Fibroblast of the aortic adventitia (primary cell): ENCODE results near the gene SLC6A5. TPM values are rescaled to one million over a fixed set of nuclear protein-coding genes. Genes with fewer than 3 reads are reported as not detected.

ENCODE experiments used
- DNase-seq: peaks from one replicate; pipeline ENCODE4 v3.0.0-alpha.2; 2010; ENCODE audit warnings: low read depth
- H3K4me3 ChIP-seq: 2 replicates; pipeline ENCODE4 v1.5.1; 2011; ENCODE audit warnings: low read depth, mild to moderate bottlenecking, control low read depth, low read length, moderate library complexity
- total RNA-seq: library from RNA; depleted of rRNA; stranded (reverse); fragments of >200 nt; gene quantifications from 2 replicates; pipeline ENCODE4 v1.2.3, GENCODE V29; 2012; ENCODE audit warnings: low replicate concordance
- TF ChIP-seq, protein P1 (sequence below): IDR thresholded peaks from 2 replicates; pipeline ENCODE4 v1.5.1; 2011; ENCODE audit warnings: mild to moderate bottlenecking, low read length, control low read depth, inconsistent platforms; ENCODE audit not compliant: insufficient read depth

Gene SLC6A5
- total RNA-seq, 1 donor = not detected

DNA sequence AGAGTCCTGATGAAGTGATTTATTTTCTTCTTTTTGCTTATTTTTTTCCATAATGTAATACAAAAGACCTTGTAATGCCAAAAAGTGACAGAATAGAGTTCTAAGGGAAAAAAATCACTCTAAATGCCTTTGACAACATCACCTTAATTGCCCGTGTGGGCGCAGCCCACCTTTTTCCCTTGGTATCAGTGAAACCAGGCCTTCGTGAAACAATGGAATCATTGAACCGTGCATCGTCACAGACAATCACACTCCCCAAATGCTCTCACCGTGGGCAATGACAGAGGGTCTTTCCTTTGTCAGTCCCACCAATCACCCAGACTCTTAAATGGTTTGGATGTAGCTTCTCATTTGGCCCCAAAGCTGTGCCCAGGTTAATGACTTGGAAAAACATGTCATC, 9.6 kb upstream of the SLC6A5 start:
- DNase-seq = no peak
- TF ChIP-seq, protein P1, sequence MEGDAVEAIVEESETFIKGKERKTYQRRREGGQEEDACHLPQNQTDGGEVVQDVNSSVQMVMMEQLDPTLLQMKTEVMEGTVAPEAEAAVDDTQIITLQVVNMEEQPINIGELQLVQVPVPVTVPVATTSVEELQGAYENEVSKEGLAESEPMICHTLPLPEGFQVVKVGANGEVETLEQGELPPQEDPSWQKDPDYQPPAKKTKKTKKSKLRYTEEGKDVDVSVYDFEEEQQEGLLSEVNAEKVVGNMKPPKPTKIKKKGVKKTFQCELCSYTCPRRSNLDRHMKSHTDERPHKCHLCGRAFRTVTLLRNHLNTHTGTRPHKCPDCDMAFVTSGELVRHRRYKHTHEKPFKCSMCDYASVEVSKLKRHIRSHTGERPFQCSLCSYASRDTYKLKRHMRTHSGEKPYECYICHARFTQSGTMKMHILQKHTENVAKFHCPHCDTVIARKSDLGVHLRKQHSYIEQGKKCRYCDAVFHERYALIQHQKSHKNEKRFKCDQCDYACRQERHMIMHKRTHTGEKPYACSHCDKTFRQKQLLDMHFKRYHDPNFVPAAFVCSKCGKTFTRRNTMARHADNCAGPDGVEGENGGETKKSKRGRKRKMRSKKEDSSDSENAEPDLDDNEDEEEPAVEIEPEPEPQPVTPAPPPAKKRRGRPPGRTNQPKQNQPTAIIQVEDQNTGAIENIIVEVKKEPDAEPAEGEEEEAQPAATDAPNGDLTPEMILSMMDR = no peak
- H3K4me3 ChIP-seq = no peak overlapping the region

DNA sequence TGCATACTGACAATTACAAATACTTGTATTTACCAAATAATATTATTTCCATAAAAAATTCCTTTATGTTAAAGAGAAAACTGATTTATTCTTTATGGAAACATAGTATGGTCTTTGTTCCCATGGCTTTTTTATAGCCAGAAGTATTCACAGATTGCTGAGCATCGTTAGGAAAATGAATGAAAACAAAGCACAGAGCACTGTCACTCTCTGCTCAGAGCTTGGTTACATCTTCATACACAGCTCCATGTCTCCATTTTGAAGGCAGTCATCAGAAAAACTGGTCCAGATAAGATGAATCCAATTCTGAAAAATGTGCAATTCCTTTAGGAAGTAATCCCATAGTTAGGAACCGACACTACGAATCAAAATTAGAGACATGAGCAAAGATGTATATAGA, 9.0 kb upstream of the SLC6A5 start:
- TF ChIP-seq, protein P1 = no peak
- DNase-seq = no peak

GRCh38 chr11:20592741-20593140, 6.7 kb upstream of the SLC6A5 start:
- no peak overlapping the region for H3K4me3 ChIP-seq
- TF ChIP-seq, protein P1 = no peak
- DNase-seq = no peak

More for the DNA sequence above, 9.0 kb upstream of the SLC6A5 start:
- no peak overlapping the region for H3K4me3 ChIP-seq

GRCh38 chr11:20594274-20595061, 4.9 kb upstream of the SLC6A5 start:
- no peak for DNase-seq
- TF ChIP-seq, protein P1 = no peak
- no peak overlapping the region for H3K4me3 ChIP-seq

- no peak overlapping the region for H3K4me3 ChIP-seq
- DNase-seq = no peak
- TF ChIP-seq, protein P1 = no peak
Observed at GRCh38 chr11:20595101-20595500, 4.3 kb upstream of the SLC6A5 start.

- TF ChIP-seq, protein P1 = no peak
- no peak overlapping the region for H3K4me3 ChIP-seq
- DNase-seq = no peak
Observed at GRCh38 chr11:20596205-20597153, 2.9 kb upstream of the SLC6A5 start.
